ENCODE data around the gene PTGS2. TPM values are rescaled to one million over a fixed set of nuclear protein-coding genes. Genes with fewer than 3 reads are reported as not detected.
"Not testable (repeated sequence)": the region's sequence is repeated elsewhere in the genome, so short reads cannot be mapped to it uniquely, and the experiment has no call there.

Gene PTGS2
- total RNA-seq, 2 donors from 2014 or later: 1.8 to 3.8 TPM

- DNase-seq (ENCODE audit: low spot score): no peak
- H3K27ac Mint-ChIP-seq: no peak overlapping the region
- ATAC-seq: no peak
- H3K4me1 Mint-ChIP-seq (ENCODE audit: low read depth in 2 of 2): peaks cover 4 to 13% of the 10 kb centered on the region in 2 donors
- peaks cover 11% of the 10 kb centered on the region for H3K36me3 Mint-ChIP-seq
- H3K27me3 Mint-ChIP-seq: peaks cover 21 to 40% of the 10 kb centered on the region in 2 donors
- no peak overlapping the region for H3K4me3 Mint-ChIP-seq
- H3K9me3 Mint-ChIP-seq: no peaks in the 10 kb centered on the region
Measured at GRCh38 chr1:186681801-186682200, 1.6 kb upstream of the PTGS2 start.

GRCh38 chr1:186681121-186681520 is 898 bp upstream of the PTGS2 start:
- Mint-ChIP-seq H3K9me3 (no peaks in the 10 kb centered on the region), H3K36me3 (peaks cover 11% of the 10 kb centered on the region), H3K4me3 (peak overlapping the region; percentile 78), H3K4me1 (ENCODE audit: low read depth in 2 of 2) (peaks cover 4 to 13% of the 10 kb centered on the region in 2 donors), H3K27ac (peak overlapping the region; percentile 55 to 59), H3K27me3 (peaks cover 21 to 40% of the 10 kb centered on the region in 2 donors)
- no peak for DNase-seq (ENCODE audit: low spot score)
- no peak for ATAC-seq

GRCh38 chr1:186679924-186680244 is 339 bp downstream of the PTGS2 start:
- DNase-seq (ENCODE audit: low spot score) (no peak), ATAC-seq (no peak)
- peak overlapping the region; percentile 55 to 59 for H3K27ac Mint-ChIP-seq
- H3K36me3 Mint-ChIP-seq: peaks cover 11% of the 10 kb centered on the region
- peaks cover 21 to 40% of the 10 kb centered on the region in 2 donors for H3K27me3 Mint-ChIP-seq
- H3K9me3 Mint-ChIP-seq: no peaks in the 10 kb centered on the region
- H3K4me3 Mint-ChIP-seq: peak overlapping the region; percentile 78
- peaks cover 4 to 13% of the 10 kb centered on the region in 2 donors for H3K4me1 Mint-ChIP-seq (ENCODE audit: low read depth in 2 of 2)

GRCh38 chr1:186678155-186678554 is 2.1 kb downstream of the PTGS2 start:
- ATAC-seq: no peak
- no peak for DNase-seq (ENCODE audit: low spot score)
- peaks cover 11% of the 10 kb centered on the region for H3K36me3 Mint-ChIP-seq
- H3K27ac Mint-ChIP-seq: no peak overlapping the region
- H3K9me3 Mint-ChIP-seq: no peaks in the 10 kb centered on the region
- peaks cover 4 to 9% of the 10 kb centered on the region in 2 donors for H3K4me1 Mint-ChIP-seq (ENCODE audit: low read depth in 2 of 2)
- no peak overlapping the region for H3K4me3 Mint-ChIP-seq
- peaks cover 18 to 33% of the 10 kb centered on the region in 2 donors for H3K27me3 Mint-ChIP-seq

GRCh38 chr1:186672596-186672995 is 7.6 kb downstream of the PTGS2 start:
- DNase-seq (ENCODE audit: low spot score): no peak
- Mint-ChIP-seq H3K9me3 (peaks cover 8% of the 10 kb centered on the region), H3K27ac (no peak overlapping the region), H3K27me3 (no peaks in the 10 kb centered on the region), H3K36me3 (no peaks in the 10 kb centered on the region), H3K4me1 (ENCODE audit: low read depth in 2 of 2) (no peaks in the 10 kb centered on the region), H3K4me3 (no peak overlapping the region)
- no peak for ATAC-seq

GRCh38 chr1:186672131-186672530 is 8.1 kb downstream of the PTGS2 start:
- DNase-seq (ENCODE audit: low spot score) (no peak), ATAC-seq (no peak)
- H3K9me3 Mint-ChIP-seq: peaks cover 8% of the 10 kb centered on the region
- no peaks in the 10 kb centered on the region for H3K36me3 Mint-ChIP-seq
- no peaks in the 10 kb centered on the region for H3K27me3 Mint-ChIP-seq
- H3K27ac Mint-ChIP-seq: no peak overlapping the region
- H3K4me3 Mint-ChIP-seq: no peak overlapping the region
- H3K4me1 Mint-ChIP-seq (ENCODE audit: low read depth in 2 of 2): no peaks in the 10 kb centered on the region

- Mint-ChIP-seq H3K9me3 (peaks cover 8% of the 10 kb centered on the region), H3K4me1 (ENCODE audit: low read depth in 2 of 2) (no peaks in the 10 kb centered on the region), H3K4me3 (no peak overlapping the region), H3K36me3 (no peaks in the 10 kb centered on the region), H3K27ac (no peak overlapping the region), H3K27me3 (no peaks in the 10 kb centered on the region)
- DNase-seq (ENCODE audit: low spot score) (no peak), ATAC-seq (no peak)
Measured at GRCh38 chr1:186671136-186671825, 8.9 kb downstream of the PTGS2 start.

- no peaks in the 10 kb centered on the region for H3K27me3 Mint-ChIP-seq
- no peak for DNase-seq (ENCODE audit: low spot score)
- peaks cover 8% of the 10 kb centered on the region for H3K9me3 Mint-ChIP-seq
- no peak overlapping the region for H3K4me3 Mint-ChIP-seq
- ATAC-seq: no peak
- no peak overlapping the region for H3K27ac Mint-ChIP-seq
- H3K4me1 Mint-ChIP-seq (ENCODE audit: low read depth in 2 of 2): no peaks in the 10 kb centered on the region
- no peaks in the 10 kb centered on the region for H3K36me3 Mint-ChIP-seq
Measured at GRCh38 chr1:186670297-186671135, 9.7 kb downstream of the PTGS2 start.

GRCh38 chr1:186669784-186670183 is 10.4 kb downstream of the PTGS2 start:
- not testable (repeated sequence) for H3K27ac Mint-ChIP-seq; H3K4me1 Mint-ChIP-seq (ENCODE audit: low read depth in 2 of 2); ATAC-seq; H3K27me3 Mint-ChIP-seq; H3K36me3 Mint-ChIP-seq; H3K4me3 Mint-ChIP-seq; DNase-seq (ENCODE audit: low spot score); H3K9me3 Mint-ChIP-seq

GRCh38 chr1:186664217-186664616 is 16.0 kb downstream of the PTGS2 start:
- not testable (repeated sequence) for H3K27me3 Mint-ChIP-seq; H3K9me3 Mint-ChIP-seq; H3K36me3 Mint-ChIP-seq; H3K4me3 Mint-ChIP-seq; ATAC-seq; H3K4me1 Mint-ChIP-seq (ENCODE audit: low read depth in 2 of 2); DNase-seq (ENCODE audit: low spot score); H3K27ac Mint-ChIP-seq

- Mint-ChIP-seq H3K36me3 (no peaks in the 10 kb centered on the region), H3K4me3 (no peak overlapping the region), H3K27ac (no peak overlapping the region), H3K27me3 (no peaks in the 10 kb centered on the region), H3K4me1 (ENCODE audit: low read depth in 2 of 2) (peaks cover 0 to 2% of the 10 kb centered on the region in 2 donors), H3K9me3 (peaks cover 7% of the 10 kb centered on the region)
- ATAC-seq: no peak
- no peak for DNase-seq (ENCODE audit: low spot score)
Measured at GRCh38 chr1:186662752-186663151, 17.5 kb downstream of the PTGS2 start.

- H3K4me1 Mint-ChIP-seq (ENCODE audit: low read depth in 2 of 2): peaks cover 0 to 2% of the 10 kb centered on the region in 2 donors
Measured at GRCh38 chr1:186659890-186660341, 20.3 kb downstream of the PTGS2 start.

GRCh38 chr1:186658999-186659398 is 21.2 kb downstream of the PTGS2 start:
- no peak overlapping the region for H3K27ac Mint-ChIP-seq
- no peak overlapping the region for H3K4me3 Mint-ChIP-seq
- H3K9me3 Mint-ChIP-seq: peaks cover 7% of the 10 kb centered on the region
- ATAC-seq: no peak
- no peaks in the 10 kb centered on the region for H3K27me3 Mint-ChIP-seq
- no peaks in the 10 kb centered on the region for H3K36me3 Mint-ChIP-seq
- DNase-seq (ENCODE audit: low spot score): no peak
- H3K4me1 Mint-ChIP-seq (ENCODE audit: low read depth in 2 of 2): peaks cover 0 to 2% of the 10 kb centered on the region in 2 donors

More at GRCh38 chr1:186659890-186660341, 20.3 kb downstream of the PTGS2 start:
- no peak overlapping the region for H3K27ac Mint-ChIP-seq
- ATAC-seq (no peak), DNase-seq (ENCODE audit: low spot score) (no peak)
- H3K4me3 Mint-ChIP-seq: no peak overlapping the region
- no peaks in the 10 kb centered on the region for H3K36me3 Mint-ChIP-seq
- H3K9me3 Mint-ChIP-seq: peaks cover 7% of the 10 kb centered on the region
- no peaks in the 10 kb centered on the region for H3K27me3 Mint-ChIP-seq

GRCh38 chr1:186657481-186657880 is 22.7 kb downstream of the PTGS2 start:
- H3K9me3 Mint-ChIP-seq: peaks cover 12% of the 10 kb centered on the region
- no peak overlapping the region for H3K4me3 Mint-ChIP-seq
- H3K36me3 Mint-ChIP-seq: no peaks in the 10 kb centered on the region
- peaks cover 0 to 2% of the 10 kb centered on the region in 2 donors for H3K4me1 Mint-ChIP-seq (ENCODE audit: low read depth in 2 of 2)
- H3K27ac Mint-ChIP-seq: no peak overlapping the region
- peaks cover 0 to 2% of the 10 kb centered on the region in 2 donors for H3K27me3 Mint-ChIP-seq
- DNase-seq (ENCODE audit: low spot score) (no peak), ATAC-seq (no peak)
